RWPE2 (cell line): ENCODE measurements around the gene MYCBPAP.

ENCODE experiments used
- ATAC-seq: fragments of 200-7000 bp; cut with Tn5 transposase; 3 replicates; pipeline ENCODE4 v1.9.1; 2021; ENCODE audit warnings: low read depth
- DNase-seq: peaks from one replicate; pipeline ENCODE4 v3.0.0-alpha.2; 2020; ENCODE audit warnings: low spot score
- H3K27ac ChIP-seq: fragments of 450-650 bp; 2 replicates; pipeline ENCODE4 v1.5.1; 2017; ENCODE audit warnings: mild to moderate bottlenecking; ENCODE audit not compliant: poor library complexity, severe bottlenecking
- H3K27me3 ChIP-seq: fragments of 250-450 bp; sonication (Bioruptor Pico); 2 replicates; pipeline ENCODE4 v1.5.1; 2021; ENCODE audit warnings: mild to moderate bottlenecking, moderate library complexity; ENCODE audit not compliant: insufficient read depth, poor library complexity, severe bottlenecking
- H3K36me3 ChIP-seq: fragments of 250-450 bp; sonication (Bioruptor Pico); 2 replicates; pipeline ENCODE4 v1.5.1; 2020; ENCODE audit warnings: low read depth, mild to moderate bottlenecking, moderate library complexity
- H3K4me1 ChIP-seq: fragments of 250-450 bp; sonication (Bioruptor Pico); 2 replicates; pipeline ENCODE4 v1.5.1; 2021; ENCODE audit warnings: mild to moderate bottlenecking, moderate library complexity; ENCODE audit not compliant: insufficient read depth, poor library complexity, severe bottlenecking
- H3K4me3 ChIP-seq: fragments of 250-450 bp; sonication (Bioruptor Pico); 2 replicates; pipeline ENCODE4 v1.5.1; 2021; ENCODE audit warnings: mild to moderate bottlenecking, moderate library complexity; ENCODE audit not compliant: severe bottlenecking
- H3K9me3 ChIP-seq: fragments of 250-450 bp; sonication (Bioruptor Pico); 2 replicates; pipeline ENCODE4 v1.5.1; 2021; ENCODE audit warnings: mild to moderate bottlenecking, moderate library complexity; ENCODE audit not compliant: severe bottlenecking
- TF ChIP-seq, protein P1 (sequence below): fragments of 450-650 bp; IDR thresholded peaks from one replicate; pipeline ENCODE4 v1.5.1; 2017; ENCODE audit warnings: mild to moderate bottlenecking, moderate library complexity; ENCODE audit not compliant: poor library complexity, severe bottlenecking

MYCBPAP gene

DNA sequence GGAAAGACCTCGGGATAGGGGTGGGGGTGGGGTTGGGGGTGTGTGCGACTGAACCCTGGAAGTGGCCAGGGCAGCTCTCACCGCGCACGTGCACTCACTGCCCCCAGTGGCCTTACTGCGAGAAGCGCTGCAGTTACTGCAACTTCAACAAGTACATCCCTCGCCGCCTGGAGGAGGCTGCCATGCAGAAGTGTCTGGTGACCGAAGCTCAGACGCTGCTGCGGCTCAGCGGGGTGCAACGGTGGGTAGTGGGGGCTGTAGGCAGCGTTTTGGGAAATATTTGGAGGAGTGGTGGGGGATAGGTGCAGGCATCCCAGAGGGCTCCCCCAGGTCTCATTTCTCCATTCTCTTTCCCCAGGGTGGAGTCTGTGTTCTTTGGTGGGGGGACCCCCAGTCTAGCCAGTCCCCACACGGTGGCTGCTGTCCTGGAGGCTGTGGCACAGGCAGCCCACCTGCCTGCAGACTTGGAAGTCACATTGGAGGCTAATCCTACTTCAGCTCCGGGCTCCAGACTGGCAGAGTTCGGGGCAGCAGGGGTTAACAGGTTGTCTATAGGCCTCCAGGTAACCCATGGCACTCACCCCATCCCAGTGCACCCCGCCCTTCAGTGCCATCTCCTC is 28.6 kb upstream of the MYCBPAP start:
- Histone ChIP-seq H3K4me3 (peak overlapping the region; percentile 51), H3K9me3 (no peaks in the 10 kb centered on the region), H3K27me3 (no peaks in the 10 kb centered on the region), H3K4me1 (peaks cover 15% of the 10 kb centered on the region), H3K36me3 (peaks cover 41% of the 10 kb centered on the region), H3K27ac (peak overlapping the region; percentile 67)
- TF ChIP-seq, protein P1, sequence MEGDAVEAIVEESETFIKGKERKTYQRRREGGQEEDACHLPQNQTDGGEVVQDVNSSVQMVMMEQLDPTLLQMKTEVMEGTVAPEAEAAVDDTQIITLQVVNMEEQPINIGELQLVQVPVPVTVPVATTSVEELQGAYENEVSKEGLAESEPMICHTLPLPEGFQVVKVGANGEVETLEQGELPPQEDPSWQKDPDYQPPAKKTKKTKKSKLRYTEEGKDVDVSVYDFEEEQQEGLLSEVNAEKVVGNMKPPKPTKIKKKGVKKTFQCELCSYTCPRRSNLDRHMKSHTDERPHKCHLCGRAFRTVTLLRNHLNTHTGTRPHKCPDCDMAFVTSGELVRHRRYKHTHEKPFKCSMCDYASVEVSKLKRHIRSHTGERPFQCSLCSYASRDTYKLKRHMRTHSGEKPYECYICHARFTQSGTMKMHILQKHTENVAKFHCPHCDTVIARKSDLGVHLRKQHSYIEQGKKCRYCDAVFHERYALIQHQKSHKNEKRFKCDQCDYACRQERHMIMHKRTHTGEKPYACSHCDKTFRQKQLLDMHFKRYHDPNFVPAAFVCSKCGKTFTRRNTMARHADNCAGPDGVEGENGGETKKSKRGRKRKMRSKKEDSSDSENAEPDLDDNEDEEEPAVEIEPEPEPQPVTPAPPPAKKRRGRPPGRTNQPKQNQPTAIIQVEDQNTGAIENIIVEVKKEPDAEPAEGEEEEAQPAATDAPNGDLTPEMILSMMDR: no peak
- DNase-seq (no peak), ATAC-seq (peak; percentile 48)

DNA sequence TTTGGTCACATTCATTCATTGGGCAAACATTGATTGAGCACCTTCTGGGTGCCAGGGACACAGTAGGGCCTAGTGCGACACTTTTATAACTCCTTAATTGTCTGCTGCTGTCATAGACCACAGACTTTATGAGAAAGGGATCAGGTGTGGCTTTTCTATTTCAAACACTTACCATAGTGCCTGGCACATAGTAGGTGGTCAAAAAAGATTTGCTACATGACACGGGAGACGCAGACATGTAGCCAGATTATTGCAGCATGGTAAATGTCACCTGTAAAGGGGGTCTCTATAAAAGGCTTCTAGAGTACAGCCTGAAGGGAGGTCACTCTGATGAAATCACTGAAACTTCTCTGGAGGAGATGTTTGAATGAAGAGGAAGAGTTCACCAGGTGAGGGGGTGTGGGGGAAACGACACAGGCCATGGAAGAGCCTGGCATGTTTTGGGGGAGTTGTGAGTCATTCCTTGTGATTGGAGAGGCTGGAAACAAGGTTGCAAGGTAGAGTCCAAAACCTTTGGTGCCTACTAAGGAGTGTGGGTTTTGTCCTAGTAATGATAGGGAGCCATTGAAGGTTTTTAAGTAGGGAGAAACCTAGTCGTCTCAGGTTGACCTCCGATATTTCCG is 28.0 kb upstream of the MYCBPAP start:
- peaks cover 15% of the 10 kb centered on the region for H3K4me1 ChIP-seq
- no peak overlapping the region for H3K4me3 ChIP-seq
- no peak for DNase-seq
- H3K27me3 ChIP-seq: no peaks in the 10 kb centered on the region
- H3K9me3 ChIP-seq: no peaks in the 10 kb centered on the region
- H3K27ac ChIP-seq: no peak overlapping the region
- no peak for ATAC-seq
- peaks cover 43% of the 10 kb centered on the region for H3K36me3 ChIP-seq
- TF ChIP-seq, protein P1: no peak

DNA sequence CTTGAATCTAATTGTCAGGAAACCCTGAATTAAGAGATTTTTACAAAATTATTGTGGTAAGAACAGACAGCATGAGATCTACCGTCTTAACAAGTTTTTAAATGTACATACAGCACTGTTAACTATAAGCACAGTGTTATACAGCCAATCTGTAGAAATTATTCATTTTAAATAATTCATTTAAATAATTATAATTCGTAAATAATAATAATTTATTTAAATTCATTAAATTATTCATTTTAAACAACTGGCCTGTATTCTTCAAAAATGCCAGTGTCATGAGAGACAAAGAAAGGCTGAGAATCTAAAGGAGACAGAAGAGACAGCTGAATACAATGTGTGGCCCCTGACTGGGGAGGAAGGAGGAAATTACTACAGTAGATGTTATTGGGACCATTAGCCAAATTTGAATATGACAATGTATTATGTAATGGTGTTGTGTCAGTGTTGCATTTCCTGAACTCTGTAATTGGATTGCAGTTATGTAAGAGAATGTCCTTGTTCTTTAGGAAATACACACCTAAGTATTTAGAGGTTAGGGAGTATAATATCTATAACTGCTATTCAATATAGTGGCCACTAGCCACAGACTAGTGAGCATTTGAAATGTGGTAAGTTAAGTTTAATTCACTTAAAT is 27.3 kb upstream of the MYCBPAP start:
- peaks cover 15% of the 10 kb centered on the region for H3K4me1 ChIP-seq
- H3K9me3 ChIP-seq: no peaks in the 10 kb centered on the region
- H3K4me3 ChIP-seq: no peak overlapping the region
- H3K27ac ChIP-seq: no peak overlapping the region
- DNase-seq (no peak), ATAC-seq (no peak)
- H3K36me3 ChIP-seq: peaks cover 43% of the 10 kb centered on the region
- TF ChIP-seq, protein P1: no peak
- no peaks in the 10 kb centered on the region for H3K27me3 ChIP-seq

DNA sequence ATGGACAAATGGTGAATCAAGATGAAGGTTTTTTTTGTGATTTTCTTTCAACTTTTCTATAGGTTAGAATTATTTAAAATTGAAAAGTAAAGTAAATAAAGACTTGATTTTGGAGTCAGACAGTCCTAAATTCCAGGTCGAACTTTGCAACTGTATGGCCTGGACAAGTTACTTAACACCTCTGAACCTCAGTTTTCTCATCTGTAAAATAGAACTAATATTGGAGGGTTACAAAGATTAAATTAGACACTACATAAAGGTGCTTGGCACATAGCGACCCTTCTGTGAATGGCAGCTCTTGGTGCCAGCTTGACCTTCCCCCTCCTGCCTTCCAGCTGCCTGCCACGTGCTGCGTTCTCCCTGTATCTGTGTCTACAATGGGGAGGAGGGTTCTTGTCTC is 26.6 kb upstream of the MYCBPAP start:
- Histone ChIP-seq H3K27ac (no peak overlapping the region), H3K4me1 (peaks cover 15% of the 10 kb centered on the region), H3K36me3 (peaks cover 43% of the 10 kb centered on the region), H3K9me3 (no peaks in the 10 kb centered on the region), H3K27me3 (no peaks in the 10 kb centered on the region), H3K4me3 (no peak overlapping the region)
- no peak for DNase-seq
- TF ChIP-seq, protein P1: no peak
- no peak for ATAC-seq

DNA sequence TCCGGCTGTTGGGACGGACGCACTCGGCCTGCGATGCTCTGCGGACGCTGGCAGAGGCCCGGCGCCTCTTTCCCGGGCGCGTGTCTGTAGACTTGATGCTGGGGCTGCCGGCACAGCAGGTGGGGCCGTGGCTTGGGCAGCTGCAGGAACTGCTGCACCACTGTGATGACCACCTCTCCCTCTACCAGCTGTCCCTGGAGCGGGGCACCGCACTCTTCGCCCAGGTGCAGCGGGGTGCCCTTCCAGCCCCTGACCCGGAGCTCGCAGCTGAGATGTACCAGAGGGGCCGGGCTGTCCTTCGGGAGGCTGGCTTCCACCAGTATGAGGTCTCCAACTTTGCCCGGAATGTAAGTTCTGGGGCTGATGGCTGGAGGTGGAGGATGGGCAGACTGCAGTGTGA is 26.1 kb upstream of the MYCBPAP start:
- peaks cover 16% of the 10 kb centered on the region for H3K4me1 ChIP-seq
- no peak for ATAC-seq
- H3K36me3 ChIP-seq: peaks cover 43% of the 10 kb centered on the region
- no peak overlapping the region for H3K4me3 ChIP-seq
- H3K9me3 ChIP-seq: no peaks in the 10 kb centered on the region
- no peak overlapping the region for H3K27ac ChIP-seq
- H3K27me3 ChIP-seq: no peaks in the 10 kb centered on the region
- DNase-seq: peak; percentile 52
- TF ChIP-seq, protein P1: no peak
